Upper lobe of left lung (tissue), 4 donors: ENCODE data around the gene NPTN.

Source experiments
- CTCF ChIP-seq, 6 experiments: fragments of 450-650 bp in 4 of 6; fragments of 200-600 bp in 2 of 6; sonication (generic) in 2 of 6; IDR thresholded peaks; one replicate each; pipeline ENCODE4 v1.5.1; 2016 to 2019; ENCODE audit warnings: antibody characterized with exemption in 6 of 6
- EP300 ChIP-seq, 4 donors: sonication (generic); formaldehyde crosslinking; IDR thresholded peaks; one replicate each; pipeline ENCODE4 v1.5.1; 2017; ENCODE audit warnings: antibody characterized with exemption in 4 of 4, control low read depth in 2 of 4
- POLR2A ChIP-seq, 4 donors: fragments of 450-650 bp; IDR thresholded peaks; one replicate each; pipeline ENCODE4 v1.5.1; 2016 to 2017; ENCODE audit warnings: antibody characterized with exemption in 4 of 4, mild to moderate bottlenecking in 2 of 4
- POLR2AphosphoS5 ChIP-seq, 2 donors: sonication (generic); formaldehyde crosslinking; IDR thresholded peaks; one replicate each; pipeline ENCODE4 v1.5.1; 2017; ENCODE audit warnings: antibody characterized with exemption in 2 of 2

- TF ChIP-seq CTCF (IDR thresholded peaks at IDR 0.05) (no peak), POLR2A (IDR thresholded peaks at IDR 0.05) (no peak), POLR2AphosphoS5 (IDR thresholded peaks at IDR 0.05) (no peak), EP300 (IDR thresholded peaks at IDR 0.05) (no peak)
These were observed 114.9 kb downstream of the NPTN start for GRCh38 chr15:73518180-73518862.
